Measurements from ENCODE around the gene C13orf42. TPM values are rescaled to one million over a fixed set of nuclear protein-coding genes. Genes with fewer than 3 reads are reported as not detected.
A peak's percentile ranks its signal among the peaks of the same experiment; 100 is the strongest.

Gene C13orf42
- total and polyA plus RNA-seq, 2 experiments from 2014 or later: 9.4 to 96.5 TPM

- Mint-ChIP-seq H3K27ac (no peak overlapping the region), H3K4me1 (peaks cover 14% of the 10 kb centered on the region), H3K27me3 (ENCODE audit: insufficient read depth, low read depth, poor library complexity) (peaks cover 2% of the 10 kb centered on the region), H3K36me3 (ENCODE audit: low read depth) (no peaks in the 10 kb centered on the region), H3K4me3 (no peak overlapping the region), H3K9me3 (no peaks in the 10 kb centered on the region)
- Histone ChIP-seq H3K4me1 (ENCODE audit: insufficient read depth) (peaks cover 11% of the 10 kb centered on the region), H3K27me3 (ENCODE audit: insufficient read depth) (no peaks in the 10 kb centered on the region), H3F3A (replicated peaks; ENCODE audit: low read depth) (0 out of 2 replicates have a peak, but pooled peaks cover 4% of the 10 kb centered on the region), H3K79me2 (replicated peaks; ENCODE audit: insufficient read depth) (no peaks in the 10 kb centered on the region), H2AFZ (peak overlapping the region; percentile 50; the same call in 1 of the 2 replicates), H3K27ac (ENCODE audit: low read depth) (no peak overlapping the region), H3K4me2 (no peak overlapping the region), H3K9me2 (ENCODE audit: insufficient read depth) (no peaks in the 10 kb centered on the region), H3K4me3 (no peak overlapping the region), H3K36me3 (ENCODE audit: insufficient read depth) (no peaks in the 10 kb centered on the region), H4K20me1 (replicated peaks; ENCODE audit: insufficient read depth) (no peaks in the 10 kb centered on the region)
- DNase-seq (ENCODE audit: low spot score) (no peak), ATAC-seq (no peak)
- TF ChIP-seq STAT1 (IDR thresholded peaks at IDR 0.05; ENCODE audit: unreplicated experiment) (no peak), EZH2 (IDR thresholded peaks at IDR 0.05; ENCODE audit: low read depth, unreplicated experiment) (no peak), POLR2AphosphoS5 (IDR thresholded peaks at IDR 0.05; ENCODE audit: low read depth) (no peak), EZH2phosphoT487 (IDR thresholded peaks at IDR 0.05; ENCODE audit: unreplicated experiment) (no peak), JUNB (IDR thresholded peaks at IDR 0.05; ENCODE audit: unreplicated experiment) (no peak), ZNF331 (CRISPR knock-in tag; IDR thresholded peaks at IDR 0.05; ENCODE audit: low read depth) (no peak), ZNF462 (CRISPR knock-in tag; IDR thresholded peaks at IDR 0.05) (no peak), ZNF114 (CRISPR knock-in tag; IDR thresholded peaks at IDR 0.05) (no peak), ETS1 (IDR thresholded peaks at IDR 0.05) (no peak), CREB1 (CRISPR knock-in tag; IDR thresholded peaks at IDR 0.05; ENCODE audit: low read depth) (no peak), REST (IDR thresholded peaks at IDR 0.05; ENCODE audit: unreplicated experiment) (no peak), CTCF (conservative IDR thresholded peaks at IDR 0.05; ENCODE audit: low read depth in 2 of 2) (no peak), NANOG (IDR thresholded peaks at IDR 0.05; ENCODE audit: borderline replicate concordance) (no peak)
Measured at GRCh38 chr13:51065372-51066090, 45.5 kb downstream of the C13orf42 start.

Measured in GM23338 (cell line).